HUES64 (cell line): ENCODE results near the gene ADRA1B.
"Not testable (repeated sequence)": the region's sequence is repeated elsewhere in the genome, so short reads cannot be mapped to it uniquely, and the experiment has no call there.

Source experiments
- H3K27ac ChIP-seq: 2 replicates; pipeline ENCODE4 v1.7.0; 2013; ENCODE audit warnings: low read depth, low read length, inconsistent platforms
- H3K27me3 ChIP-seq: 2 replicates; pipeline ENCODE4 v1.6.1; 2013; ENCODE audit warnings: mild to moderate bottlenecking, low read length; ENCODE audit not compliant: insufficient read depth
- H3K36me3 ChIP-seq: 2 replicates; pipeline ENCODE4 v1.6.1; 2013; ENCODE audit warnings: mild to moderate bottlenecking, low read length; ENCODE audit not compliant: insufficient read depth
- H3K4me1 ChIP-seq: 2 replicates; pipeline ENCODE4 v1.6.1; 2013; ENCODE audit warnings: mild to moderate bottlenecking, low read length, moderate library complexity; ENCODE audit not compliant: insufficient read depth
- H3K4me3 ChIP-seq: 2 replicates; pipeline ENCODE4 v1.5.1; 2013; ENCODE audit warnings: mild to moderate bottlenecking, low read length, moderate library complexity
- H3K9ac ChIP-seq: 2 replicates; pipeline ENCODE4 v1.6.1; 2013; ENCODE audit warnings: mild to moderate bottlenecking, low read depth, low read length
- H3K9me3 ChIP-seq: 2 replicates; pipeline ENCODE4 v1.6.1; 2013; ENCODE audit warnings: low read depth, low read length; ENCODE audit not compliant: insufficient read depth
- WGBS: fragments of 150-250, 120-280 bp; methylation state at CpG from one replicate; pipeline ENCODE4 v1.1.7; 2013; ENCODE audit warnings: missing lambda C conversion rate; 5-methylcytosine and 5-hydroxymethylcytosine counted together

ADRA1B gene

GRCh38 chr5:159955056-159955624, 38.9 kb downstream of the ADRA1B start:
- no peak overlapping the region for H3K9ac ChIP-seq
- H3K27ac ChIP-seq, result no peak overlapping the region
- no peak overlapping the region for H3K4me3 ChIP-seq
- no peaks in the 10 kb centered on the region for H3K4me1 ChIP-seq
- H3K36me3 ChIP-seq, result no peaks in the 10 kb centered on the region
- whole genome bisulfite sequencing, result 92% methylated on average over 6 of the region's 6 CpGs
- no peaks in the 10 kb centered on the region for H3K27me3 ChIP-seq
- H3K9me3 ChIP-seq, result no peaks in the 10 kb centered on the region

GRCh38 chr5:159956074-159956473, 39.8 kb downstream of the ADRA1B start:
- Histone ChIP-seq H3K4me1 (no peaks in the 10 kb centered on the region), H3K9ac (no peak overlapping the region), H3K27me3 (no peaks in the 10 kb centered on the region), H3K9me3 (no peaks in the 10 kb centered on the region), H3K36me3 (no peaks in the 10 kb centered on the region), H3K4me3 (no peak overlapping the region), H3K27ac (no peak overlapping the region)
- WGBS, result no CpG with 5 or more reads among the region's 1 CpG

GRCh38 chr5:159961176-159962160, 45.2 kb downstream of the ADRA1B start:
- Histone ChIP-seq H3K9me3 (no peaks in the 10 kb centered on the region), H3K27me3 (peaks cover 1% of the 10 kb centered on the region; the same call in 1 of the 2 replicates), H3K4me1 (no peaks in the 10 kb centered on the region), H3K36me3 (no peaks in the 10 kb centered on the region), H3K9ac (no peak overlapping the region), H3K4me3 (no peak overlapping the region), H3K27ac (no peak overlapping the region)
- WGBS, result 92% methylated on average over 8 of the region's 8 CpGs

- Histone ChIP-seq H3K9ac (no peak overlapping the region), H3K36me3 (no peaks in the 10 kb centered on the region), H3K9me3 (no peaks in the 10 kb centered on the region), H3K4me1 (no peaks in the 10 kb centered on the region), H3K4me3 (no peak overlapping the region), H3K27ac (no peak overlapping the region), H3K27me3 (peaks cover 8% of the 10 kb centered on the region; the same call in 1 of the 2 replicates)
- 90% methylated on average over 4 of the region's 4 CpGs for WGBS
Observed at GRCh38 chr5:159962214-159962613, 45.9 kb downstream of the ADRA1B start.

GRCh38 chr5:159963935-159964334, 47.7 kb downstream of the ADRA1B start:
- H3K27me3 ChIP-seq, result peaks cover 14% of the 10 kb centered on the region; the same call in 1 of the 2 replicates
- H3K9ac ChIP-seq, result no peak overlapping the region
- H3K27ac ChIP-seq, result no peak overlapping the region
- no peaks in the 10 kb centered on the region for H3K36me3 ChIP-seq
- no peak overlapping the region for H3K4me3 ChIP-seq
- no peaks in the 10 kb centered on the region for H3K9me3 ChIP-seq
- no peaks in the 10 kb centered on the region for H3K4me1 ChIP-seq
- 92% methylated on average over 5 of the region's 6 CpGs for WGBS

- Histone ChIP-seq H3K9ac (no peak overlapping the region), H3K4me3 (no peak overlapping the region), H3K27ac (no peak overlapping the region), H3K27me3 (peaks cover 25% of the 10 kb centered on the region), H3K4me1 (no peaks in the 10 kb centered on the region), H3K36me3 (no peaks in the 10 kb centered on the region), H3K9me3 (no peaks in the 10 kb centered on the region)
- 60% methylated on average over 12 of the region's 12 CpGs for whole genome bisulfite sequencing
Observed at GRCh38 chr5:159965031-159965837, 49.0 kb downstream of the ADRA1B start.

- H3K4me1 ChIP-seq, result not testable (repeated sequence)
Observed at GRCh38 chr5:159965838-159966128, 49.5 kb downstream of the ADRA1B start.

GRCh38 chr5:159969966-159970365, 53.7 kb downstream of the ADRA1B start:
- no peak overlapping the region for H3K27ac ChIP-seq
- no peaks in the 10 kb centered on the region for H3K36me3 ChIP-seq
- no peak overlapping the region for H3K4me3 ChIP-seq
- H3K9me3 ChIP-seq, result no peaks in the 10 kb centered on the region
- H3K4me1 ChIP-seq, result no peaks in the 10 kb centered on the region
- peaks cover 68% of the 10 kb centered on the region for H3K27me3 ChIP-seq
- H3K9ac ChIP-seq, result no peak overlapping the region

More at GRCh38 chr5:159965838-159966128, 49.5 kb downstream of the ADRA1B start:
- H3K9me3 ChIP-seq, H3K4me3 ChIP-seq, H3K27ac ChIP-seq, H3K36me3 ChIP-seq, H3K9ac ChIP-seq: not testable (repeated sequence)
- H3K27me3 ChIP-seq, result peaks cover 31% of the 10 kb centered on the region
- WGBS, result 79% methylated on average over 4 of the region's 4 CpGs

GRCh38 chr5:159971038-159971437, 54.8 kb downstream of the ADRA1B start:
- H3K4me3 ChIP-seq, result no peak overlapping the region
- no peaks in the 10 kb centered on the region for H3K4me1 ChIP-seq
- H3K9ac ChIP-seq, result no peak overlapping the region
- peaks cover 68% of the 10 kb centered on the region for H3K27me3 ChIP-seq
- no peaks in the 10 kb centered on the region for H3K36me3 ChIP-seq
- no peak overlapping the region for H3K27ac ChIP-seq
- whole genome bisulfite sequencing, result 96% methylated on average over 4 of the region's 4 CpGs
- H3K9me3 ChIP-seq, result no peaks in the 10 kb centered on the region

- no peak overlapping the region for H3K27ac ChIP-seq
- H3K4me1 ChIP-seq, result no peaks in the 10 kb centered on the region
- H3K36me3 ChIP-seq, result no peaks in the 10 kb centered on the region
- no peaks in the 10 kb centered on the region for H3K9me3 ChIP-seq
- H3K27me3 ChIP-seq, result peaks cover 66% of the 10 kb centered on the region
- WGBS, result 38% methylated on average over 11 of the region's 11 CpGs
- no peak overlapping the region for H3K9ac ChIP-seq
- peak overlapping the region; percentile 58 for H3K4me3 ChIP-seq
Observed at GRCh38 chr5:159971514-159971913, 55.2 kb downstream of the ADRA1B start.

GRCh38 chr5:159971931-159972461, 55.7 kb downstream of the ADRA1B start:
- H3K4me3 ChIP-seq, result peak overlapping the region; percentile 58
- peaks cover 62% of the 10 kb centered on the region for H3K27me3 ChIP-seq
- peak overlapping the region; percentile 62; the same call in 1 of the 2 replicates for H3K9ac ChIP-seq
- no peaks in the 10 kb centered on the region for H3K9me3 ChIP-seq
- no peak overlapping the region for H3K27ac ChIP-seq
- 2% methylated on average over 76 of the region's 76 CpGs for WGBS
- no peaks in the 10 kb centered on the region for H3K4me1 ChIP-seq
- no peaks in the 10 kb centered on the region for H3K36me3 ChIP-seq
